ENCODE results near the gene SMC2.

The SMC2 gene

DNA sequence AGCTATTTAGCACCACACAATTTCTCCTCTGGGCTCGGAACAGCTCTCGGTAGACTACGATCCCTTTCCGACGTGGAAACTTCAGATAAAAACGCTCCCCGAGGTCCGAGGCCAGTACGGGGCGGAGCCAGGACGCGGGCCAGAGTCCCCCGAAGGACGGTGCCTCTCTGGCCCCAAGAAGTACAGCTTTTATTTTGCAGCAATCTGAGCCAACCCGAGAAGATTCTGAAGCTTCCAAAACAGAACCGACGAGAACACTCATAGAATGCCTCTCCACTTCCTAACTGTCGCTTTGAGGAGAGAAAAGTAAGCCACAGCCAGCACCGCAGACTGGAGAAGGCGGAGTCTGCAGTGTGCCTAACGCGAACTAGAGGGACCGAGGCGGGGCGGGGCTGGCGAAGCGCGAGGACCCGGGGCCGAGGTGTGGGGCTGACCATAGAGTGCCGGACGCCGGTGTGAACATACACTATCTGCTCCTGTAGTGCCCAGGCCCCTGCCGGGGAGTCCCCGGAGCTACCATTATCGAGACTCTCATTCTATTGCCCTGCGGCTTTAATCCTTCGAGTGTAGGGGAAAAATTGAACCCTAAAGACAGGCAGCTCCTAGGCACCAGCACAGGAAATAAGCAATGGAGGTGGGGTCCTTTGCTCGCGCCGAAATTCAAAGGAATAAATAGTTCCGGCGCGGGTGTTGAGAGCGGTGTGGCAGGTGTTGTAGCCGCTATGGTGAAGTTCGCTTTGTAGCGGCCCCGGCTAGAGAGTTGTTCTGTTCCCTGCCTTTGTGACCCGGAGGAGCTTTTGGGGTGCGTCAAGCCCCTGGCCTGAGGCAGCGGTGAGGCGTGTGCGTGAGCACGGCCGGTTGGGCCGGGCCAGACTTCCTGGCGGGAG, at the start of gene SMC2:
Gene SMC2 (plus strand): TSS at position 663 of the 887 bp plus-strand sequence. CDS start 1,076 bp downstream, outside the sequence.
- in situ Hi-C loops (cut with MboI; ENCODE audit: low sequenced_read_pairs): no loop called here

DNA sequence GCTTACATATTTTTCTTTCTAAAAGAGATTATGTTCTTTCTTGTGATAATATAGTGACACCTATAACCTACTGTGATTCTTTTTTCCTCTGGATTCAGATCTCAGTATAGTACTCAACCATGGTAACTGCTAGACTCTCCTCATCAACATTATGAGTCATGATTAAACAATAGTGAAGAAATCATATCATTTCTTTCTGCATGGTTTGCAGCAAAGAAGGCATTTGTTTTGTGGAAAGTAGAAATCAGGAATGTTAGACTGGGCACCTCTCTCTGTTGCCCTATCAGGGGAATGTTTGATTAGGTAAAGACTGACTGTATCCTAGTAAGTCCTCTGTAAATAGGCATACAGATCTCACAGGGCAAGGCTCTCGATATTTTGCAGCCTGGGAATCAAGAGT, 25.6 kb upstream of the SMC2 start:
- in situ Hi-C loops (cut with MboI; ENCODE audit: low sequenced_read_pairs): no loop called here

DNA sequence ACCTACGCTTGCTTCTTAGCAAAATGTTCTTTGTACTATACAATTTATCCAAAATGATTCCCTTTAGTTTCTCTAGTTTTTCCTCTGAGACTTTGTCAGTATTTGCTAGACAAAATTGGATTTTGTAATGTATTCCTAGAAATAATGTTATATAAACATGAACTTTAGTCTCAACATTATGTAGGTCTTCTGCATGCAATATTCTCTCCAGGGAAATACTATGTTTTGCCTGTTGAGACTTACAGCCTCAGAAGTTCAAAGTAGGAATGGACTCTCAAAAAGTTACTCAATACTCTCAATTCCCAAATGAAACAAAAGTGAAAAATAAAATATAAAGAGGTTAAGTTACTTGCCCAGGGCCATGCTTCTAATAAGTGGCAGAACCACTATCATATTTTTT, 24.8 kb upstream of the SMC2 start:
- in situ Hi-C loops (cut with MboI; ENCODE audit: low sequenced_read_pairs): no loop called here

- in situ Hi-C loops (cut with MboI; ENCODE audit: low sequenced_read_pairs): no loop called here
Observed at GRCh38 chr9:104071589-104071988, 22.5 kb upstream of the SMC2 start.

DNA sequence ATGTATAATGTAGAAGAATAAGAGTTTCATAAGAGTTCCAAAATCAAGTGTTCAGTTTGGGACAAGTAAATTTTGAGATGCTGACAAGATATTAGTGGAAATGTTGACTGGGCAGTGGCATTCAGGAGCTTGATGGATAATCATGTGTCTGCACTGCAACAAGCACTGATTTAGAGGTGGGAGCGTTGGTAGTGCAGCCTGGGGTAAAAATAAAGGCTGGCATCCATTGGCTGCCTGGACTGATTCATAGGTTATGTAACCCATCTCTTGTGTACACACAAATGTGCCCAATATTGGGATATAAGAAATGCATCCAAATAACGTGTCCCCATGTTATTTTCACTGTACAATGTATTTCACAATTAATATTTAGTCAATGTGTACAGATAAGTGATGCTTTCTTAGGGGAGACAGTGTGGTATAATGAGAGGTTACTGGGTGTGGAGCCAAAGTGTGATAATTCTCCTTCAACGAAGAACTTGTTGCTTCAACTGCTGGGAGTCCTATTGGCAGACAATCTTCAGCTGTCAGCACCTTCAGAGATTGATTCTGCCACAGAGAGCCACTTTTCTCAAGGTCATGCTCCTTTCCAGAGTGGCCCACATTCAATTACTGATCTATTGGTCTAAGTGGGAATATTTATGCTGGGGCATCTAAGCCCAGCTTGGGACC, 20.9 kb upstream of the SMC2 start:
- in situ Hi-C loops (cut with MboI; ENCODE audit: low sequenced_read_pairs): no loop called here

DNA sequence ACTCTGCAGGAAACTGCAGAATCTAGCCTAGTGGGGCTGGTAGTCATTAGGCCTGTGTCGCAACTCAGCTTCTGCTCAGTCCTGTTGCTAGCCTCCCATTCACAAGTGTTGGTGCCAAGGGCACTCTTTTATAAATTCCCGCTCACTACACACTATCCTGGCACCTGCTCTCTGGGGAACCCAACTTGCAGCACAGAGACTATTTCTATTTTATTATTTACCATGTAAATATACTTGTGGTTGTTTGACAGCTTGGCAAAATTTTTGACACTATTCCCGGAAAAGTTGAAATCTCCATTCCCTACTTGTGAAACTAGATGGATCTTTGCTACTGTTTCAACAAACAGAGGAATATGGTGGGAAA, 20.4 kb upstream of the SMC2 start:
- in situ Hi-C loops (cut with MboI; ENCODE audit: low sequenced_read_pairs): no loop called here

- in situ Hi-C loops (cut with MboI; ENCODE audit: low sequenced_read_pairs): no loop called here
Observed at GRCh38 chr9:104074876-104075275, 19.2 kb upstream of the SMC2 start.

GRCh38 chr9:104075801-104076753, 18.0 kb upstream of the SMC2 start:
- in situ Hi-C loops (cut with MboI; ENCODE audit: low sequenced_read_pairs): no loop called here

GRCh38 chr9:104078596-104078995, 15.5 kb upstream of the SMC2 start:
- in situ Hi-C loops (cut with MboI; ENCODE audit: low sequenced_read_pairs): no loop called here

DNA sequence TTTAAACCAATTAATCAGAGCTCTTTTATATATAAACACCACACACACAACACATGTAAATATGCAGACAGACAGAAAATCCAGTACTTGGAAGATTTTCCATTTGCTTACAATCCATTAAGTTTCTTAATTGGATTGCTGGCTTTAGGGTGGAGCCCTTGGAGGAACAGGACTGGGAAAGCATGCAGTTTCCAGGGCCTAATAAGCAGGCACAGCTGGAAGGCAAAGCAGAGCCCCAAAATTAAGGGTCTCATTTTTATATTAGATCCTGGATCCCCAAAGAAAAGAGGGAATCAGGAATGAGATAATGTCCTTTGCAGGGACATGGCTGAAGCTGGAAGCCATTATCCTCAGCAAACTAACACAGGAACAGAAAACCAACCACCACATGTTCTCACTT, 13.1 kb upstream of the SMC2 start:
- in situ Hi-C loops (cut with MboI; ENCODE audit: low sequenced_read_pairs): no loop called here

DNA sequence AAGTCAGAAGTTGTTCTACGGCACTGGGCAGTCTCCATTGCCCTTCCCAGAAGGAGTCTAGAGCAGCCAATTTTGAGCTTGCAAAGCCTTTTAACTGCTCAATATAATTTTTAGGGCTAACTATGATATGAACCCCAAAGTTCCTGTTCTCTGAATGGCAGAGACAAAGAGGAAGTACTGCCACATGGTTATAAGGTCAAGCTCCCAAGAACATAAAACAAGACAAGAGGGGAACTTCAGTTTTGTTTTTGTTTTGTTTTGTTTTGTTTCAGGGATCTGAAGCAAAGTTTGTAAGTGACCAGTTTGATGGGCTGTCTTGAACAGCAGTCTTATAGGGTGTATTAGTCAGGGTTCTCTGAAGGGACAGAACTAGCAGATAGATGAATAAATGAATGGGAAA, 11.9 kb upstream of the SMC2 start:
- in situ Hi-C loops (cut with MboI; ENCODE audit: low sequenced_read_pairs): no loop called here

- in situ Hi-C loops (cut with MboI; ENCODE audit: low sequenced_read_pairs): no loop called here
Observed at GRCh38 chr9:104085525-104085924, 8.6 kb upstream of the SMC2 start.

DNA sequence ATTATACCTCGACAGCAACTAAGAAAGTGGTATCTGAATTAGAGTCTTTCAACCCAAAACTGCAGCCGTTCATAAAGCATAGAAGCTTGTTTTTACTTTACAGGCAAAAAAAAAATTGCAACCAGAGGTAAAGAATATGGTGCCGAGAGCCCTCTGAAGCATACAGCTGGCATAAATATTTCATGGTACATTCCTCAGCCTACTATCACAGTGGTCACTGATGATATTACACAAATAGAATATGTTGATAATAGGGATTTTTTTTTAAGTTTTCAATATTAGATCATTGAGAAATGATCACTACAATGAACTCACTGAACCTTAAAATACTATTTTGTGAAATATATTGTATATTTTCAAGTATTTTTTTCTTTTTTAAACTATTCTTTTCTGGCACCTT, 6.2 kb upstream of the SMC2 start:
- in situ Hi-C loops (cut with MboI; ENCODE audit: low sequenced_read_pairs): no loop called here

DNA sequence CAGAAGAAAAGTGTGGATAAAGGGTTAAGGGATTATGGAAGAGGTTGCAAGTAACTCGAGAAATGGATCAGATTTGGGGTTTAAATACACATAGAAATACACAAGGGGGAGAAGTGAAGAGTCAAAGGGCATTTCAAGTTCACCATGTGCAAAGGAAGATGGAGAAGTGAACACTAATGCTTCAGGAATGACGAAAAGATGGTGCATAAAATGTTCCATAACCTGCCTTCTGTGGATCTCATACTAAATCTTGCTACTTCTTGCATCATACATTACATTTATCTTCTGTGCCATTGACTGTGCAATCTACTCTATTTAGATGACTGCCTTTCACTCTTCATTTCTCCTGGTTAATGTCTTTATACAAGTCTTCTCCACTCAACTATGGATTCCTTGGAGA, 5.7 kb upstream of the SMC2 start:
- in situ Hi-C loops (cut with MboI; ENCODE audit: low sequenced_read_pairs): no loop called here

DNA sequence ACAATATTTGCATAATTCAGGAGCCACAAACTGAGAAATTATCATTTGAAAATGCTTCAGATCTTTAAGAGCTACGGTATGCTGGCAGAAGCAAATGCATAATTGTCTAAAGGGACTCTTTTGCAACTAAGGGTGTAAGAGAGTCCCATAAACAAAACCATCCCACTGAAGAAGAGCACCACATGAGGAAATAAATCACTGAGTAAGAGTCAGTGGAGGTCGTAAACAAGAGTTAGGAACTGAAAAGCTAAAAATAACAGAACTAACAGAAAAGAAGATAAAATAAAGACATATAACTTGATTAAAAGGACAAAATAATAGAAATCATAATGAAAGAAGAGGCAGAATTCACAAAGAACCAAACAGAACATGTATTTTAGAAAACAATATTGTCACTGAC, 3.5 kb upstream of the SMC2 start:
- in situ Hi-C loops (cut with MboI; ENCODE audit: low sequenced_read_pairs): no loop called here

DNA sequence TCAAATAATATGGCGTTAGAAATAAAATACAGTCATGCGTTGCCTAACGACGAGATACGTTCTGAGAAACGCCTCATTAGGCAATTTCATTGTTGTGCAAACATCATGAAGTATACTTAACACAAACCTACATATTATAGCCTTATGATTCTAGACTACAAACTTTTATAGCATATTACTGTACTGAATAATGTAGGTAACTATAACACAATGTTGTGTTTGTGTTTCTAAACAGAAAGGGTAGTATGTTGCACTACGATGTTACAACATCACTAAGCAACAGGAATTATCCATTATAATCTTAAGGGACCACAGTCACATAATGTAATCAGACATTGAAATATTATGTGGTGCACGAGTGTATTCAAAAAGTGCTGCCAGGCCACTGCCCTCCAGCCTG, 3.0 kb upstream of the SMC2 start:
- in situ Hi-C loops (cut with MboI; ENCODE audit: low sequenced_read_pairs): no loop called here

DNA sequence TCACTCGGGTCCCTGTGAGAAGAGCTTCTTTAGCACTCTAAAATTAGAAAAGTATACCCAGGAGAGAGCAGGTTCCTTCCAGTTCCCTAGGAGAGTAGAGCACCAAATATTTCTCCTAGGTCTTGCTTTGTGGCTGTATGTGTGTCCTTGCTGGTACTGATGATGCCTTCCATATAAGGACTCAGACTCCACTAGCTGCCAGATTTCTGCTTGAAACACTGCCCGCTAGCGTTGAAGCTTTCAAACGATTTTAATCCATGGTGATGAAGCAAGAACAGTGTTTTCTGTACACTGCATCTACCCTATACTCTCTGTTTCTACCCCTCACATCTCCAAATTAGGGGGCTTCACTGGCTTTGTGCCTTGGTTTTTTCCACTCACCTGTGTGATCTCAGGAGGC, 2.4 kb upstream of the SMC2 start:
- in situ Hi-C loops (cut with MboI; ENCODE audit: low sequenced_read_pairs): no loop called here

GRCh38 chr9:104092192-104092591, 1.9 kb upstream of the SMC2 start:
- in situ Hi-C loops (cut with MboI; ENCODE audit: low sequenced_read_pairs): no loop called here

GRCh38 chr9:104092875-104093600, 1.1 kb upstream of the SMC2 start:
- in situ Hi-C loops (cut with MboI; ENCODE audit: low sequenced_read_pairs): no loop called here

GRCh38 chr9:104094534-104095015, 466 bp downstream of the SMC2 start:
- in situ Hi-C loops (cut with MboI; ENCODE audit: low sequenced_read_pairs): no loop called here

DNA sequence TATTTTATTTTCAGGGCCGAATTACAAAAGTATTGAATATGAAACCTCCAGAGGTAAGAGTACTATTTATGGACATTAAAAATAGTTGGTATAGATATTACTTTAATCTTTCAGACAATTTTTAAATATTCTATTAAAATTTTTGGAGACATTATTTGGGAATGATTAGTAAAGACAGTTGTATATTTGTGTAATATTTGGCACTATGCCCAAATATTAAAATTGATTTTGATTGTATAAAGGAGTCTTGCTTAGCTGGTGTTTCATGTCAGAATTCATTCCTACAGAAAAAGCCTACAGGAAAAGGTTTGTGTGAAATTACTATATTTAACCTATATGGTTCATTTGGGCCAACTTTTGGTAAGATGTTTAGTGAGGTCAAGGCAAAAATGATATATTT, 5.5 kb downstream of the SMC2 start:
- in situ Hi-C loops (cut with MboI; ENCODE audit: low sequenced_read_pairs): no loop called here
